HepG2 (cell line): ENCODE measurements around the gene CEP104. TPM values are rescaled to one million over a fixed set of nuclear protein-coding genes. Genes with fewer than 3 reads are reported as not detected.

ENCODE experiments used
- ATAC-seq: fragments of 200-7000 bp; cut with Tn5 transposase; 3 replicates; pipeline ENCODE4 v1.9.1; 2020; ENCODE audit warnings: mild to moderate bottlenecking, moderate library complexity
- BruUV-seq: library from RNA; stranded (reverse); fragments of 400-500 nt; replicated peaks from 2 replicates; lab custom pipeline; 2021; lab: Mats Ljungman, UMichigan
- CTCF ChIA-PET: fragments of 300-600 bp; formaldehyde crosslinking; extraction: SDS; loops from one replicate; lab custom pipeline; 2021; ENCODE audit warnings: low total read pairs, inconsistent platforms, low intra/inter-chr PET ratio; lab: Yijun Ruan, JAX
- POLR2A ChIA-PET: fragments of 350-600 bp; sonication (Branson Sonifier 250); formaldehyde crosslinking; loops from one replicate; lab custom pipeline; 2020; ENCODE audit warnings: antibody characterized with exemption, inconsistent platforms; lab: Yijun Ruan, JAX
- DNase-seq: peaks from one replicate; pipeline ENCODE4 v3.0.0-alpha.2; 2015; ENCODE audit warnings: low spot score
- FAIRE-seq: peaks from 3 replicates; lab custom pipeline; 2011; peaks lifted over from hg19 to GRCh38; lab: Jason Lieb, UNC
- H2AFZ ChIP-seq: one replicate; pipeline ENCODE4 v1.6.1; 2011; ENCODE audit warnings: low read length, inconsistent platforms
- H3K27ac ChIP-seq: fragments of 300-600 bp; 3 replicates; pipeline ENCODE4 v1.8.0; 2011; ENCODE audit warnings: mixed run types, mild to moderate bottlenecking, mixed read lengths, low read length, inconsistent platforms; ENCODE audit not compliant: insufficient read depth; ENCODE audit errors: extremely low read length
- H3K27me3 ChIP-seq, 2 experiments: fragments of 200-600 bp in 1 of 2; 2 replicates in 1 of 2; 3 replicates in 1 of 2; pipeline versions ENCODE4 v1.6.0 to v1.8.0; 2011; ENCODE audit warnings: low read length in 2 of 2, mild to moderate bottlenecking in 2 of 2, moderate library complexity in 2 of 2, inconsistent platforms in 1 of 2; ENCODE audit not compliant: insufficient read depth in 2 of 2, control insufficient read depth in 1 of 2
- H3K36me3 ChIP-seq, 2 experiments: fragments of 200-600 bp in 1 of 2; replicated peaks in 1 of 2; 2 replicates in 1 of 2; 3 replicates in 1 of 2; pipeline versions ENCODE4 v1.5.1 to v1.8.0; 2011; ENCODE audit warnings: low read length in 2 of 2, inconsistent platforms in 1 of 2; ENCODE audit not compliant: insufficient read depth in 2 of 2, control insufficient read depth in 1 of 2
- H3K4me1 ChIP-seq: 2 replicates; pipeline ENCODE4 v1.5.1; 2012; ENCODE audit warnings: low read length, inconsistent platforms; ENCODE audit not compliant: insufficient read depth
- H3K4me2 ChIP-seq: 2 replicates; pipeline ENCODE4 v1.6.0; 2011; ENCODE audit warnings: low read depth, low read length, inconsistent platforms
- H3K4me3 ChIP-seq, 3 experiments: fragments of 200-600 bp in 1 of 3; sonication (generic), shearing (Covaris generic) in 1 of 3; replicated peaks in 1 of 3; 2 replicates each; pipeline ENCODE4 v1.5.1; 2011 to 2016; ENCODE audit warnings: low read length in 3 of 3, inconsistent platforms in 2 of 3, low read depth in 2 of 3, mild to moderate bottlenecking in 2 of 3, control low read depth in 1 of 3, mixed read lengths in 1 of 3; ENCODE audit not compliant: insufficient read depth in 1 of 3
- H3K79me2 ChIP-seq: one replicate; pipeline ENCODE4 v1.6.1; 2011; ENCODE audit warnings: low read length, inconsistent platforms; ENCODE audit not compliant: insufficient read depth
- H3K9ac ChIP-seq: 2 replicates; pipeline ENCODE4 v1.6.0; 2011; ENCODE audit warnings: mild to moderate bottlenecking, low read depth, low read length, inconsistent platforms; ENCODE audit not compliant: insufficient read depth
- H3K9me3 ChIP-seq: 2 replicates; pipeline ENCODE4 v1.5.1; 2012; ENCODE audit warnings: mild to moderate bottlenecking, low read length
- H4K20me1 ChIP-seq: 2 replicates; pipeline ENCODE4 v1.6.0; 2011; ENCODE audit warnings: inconsistent platforms, mild to moderate bottlenecking, low read length, moderate library complexity; ENCODE audit not compliant: insufficient read depth
- BRCA1 ChIP-seq: sonication (generic); formaldehyde crosslinking; IDR thresholded peaks from 2 replicates; pipeline ENCODE4 v1.4.0; 2020; ENCODE audit warnings: missing genetic modification reagents
- ETV6 ChIP-seq: sonication (generic); formaldehyde crosslinking; conservative IDR thresholded peaks from 2 replicates; pipeline ENCODE4 v1.4.0; 2020; ENCODE audit warnings: missing genetic modification reagents
- FOXA1 ChIP-seq, 2 experiments: fragments of 450-650 bp in 1 of 2; sonication (generic) in 1 of 2; formaldehyde crosslinking in 1 of 2; IDR thresholded peaks; 2 replicates each; pipeline versions ENCODE4 v1.4.0 to v1.6.1; 2016 to 2020; ENCODE audit warnings: missing genetic modification reagents in 1 of 2
- HOXD1 ChIP-seq: sonication (generic); formaldehyde crosslinking; IDR thresholded peaks from 2 replicates; pipeline ENCODE4 v1.5.0; 2020; ENCODE audit warnings: missing genetic modification reagents
- NR2F1 ChIP-seq, 2 experiments: fragments of 450-650 bp in 1 of 2; formaldehyde crosslinking in 1 of 2; IDR thresholded peaks; 2 replicates each; pipeline versions ENCODE4 v1.5.0 to v1.6.1; 2016 to 2020; ENCODE audit warnings: mild to moderate bottlenecking in 1 of 2, missing compliant biosample characterization in 1 of 2, missing genetic modification reagents in 1 of 2, moderate library complexity in 1 of 2
- RFX5 ChIP-seq: IDR thresholded peaks from 2 replicates; pipeline ENCODE4 v1.6.1; 2011; ENCODE audit warnings: low read depth, low read length, improper control_type of control experiment
- SATB2 ChIP-seq: sonication (generic); formaldehyde crosslinking; IDR thresholded peaks from 2 replicates; pipeline ENCODE4 v1.5.0; 2020; ENCODE audit warnings: missing genetic modification reagents
- SIN3B ChIP-seq: fragments of 150-350 bp; IDR thresholded peaks from 2 replicates; pipeline ENCODE4 v1.6.1; 2014; ENCODE audit warnings: low read length
- ZNF264 ChIP-seq: sonication (generic); formaldehyde crosslinking; IDR thresholded peaks from 2 replicates; pipeline ENCODE4 v1.4.0; 2020; ENCODE audit warnings: missing genetic modification reagents
- ZNF331 ChIP-seq: sonication (generic); formaldehyde crosslinking; IDR thresholded peaks from 2 replicates; pipeline ENCODE4 v1.4.0; 2020; ENCODE audit warnings: missing genetic modification reagents
- ZNF790 ChIP-seq: sonication (generic); formaldehyde crosslinking; IDR thresholded peaks from 2 replicates; pipeline ENCODE4 v1.8.0; 2022; ENCODE audit warnings: missing genetic modification reagents, mild to moderate bottlenecking, borderline replicate concordance
- WGBS: methylation state at CpG from one replicate; pipeline ENCODE4 v1.1.6; 2017; ENCODE audit warnings: low lambda C conversion rate; 5-methylcytosine and 5-hydroxymethylcytosine counted together
- in situ Hi-C: cut with HindIII; loops from 2 replicates; pipeline ENCODE4 v1.10.0; 2017; ENCODE audit warnings: low pct_unique_long_range_greater_than_20kb; ENCODE audit not compliant: extremely low pct_ligation_motif_present
- intact Hi-C: fragments of 100-400 bp; cut with micrococcal nuclease; formaldehyde crosslinking; loops from one replicate; pipeline ENCODE4 v1.10.0; 2022; ENCODE audit not compliant: unreplicated experiment
- polyA plus RNA-seq, 8 experiments: library from polyadenylated mRNA; depleted of rRNA in 3 of 8; stranded (reverse) in 7 of 8; unstranded in 1 of 8; fragments of >200 nt; fragmentation: Illumina TruSeq in 4 of 8; extraction: Trizol in 4 of 8; gene quantifications; 2 replicates each; pipeline versions ENCODE4 v1.2.1 to v1.2.3, GENCODE V29; 2011 to 2016; ENCODE audit warnings: low read depth in 4 of 8, missing spikeins in 1 of 8, mixed read lengths in 1 of 8; ENCODE audit not compliant: insufficient read depth in 1 of 8
- total RNA-seq, 5 experiments: library from RNA; depleted of rRNA; stranded (reverse); fragments of >200 nt; fragmentation: Illumina TruSeq; extraction: Trizol; gene quantifications; 2 replicates each; pipeline ENCODE4 v1.2.3, GENCODE V29; 2016; ENCODE audit warnings: low read depth in 1 of 5
- TF ChIP-seq, protein P1 (sequence below): sonication (generic); formaldehyde crosslinking; IDR thresholded peaks from 2 replicates; pipeline ENCODE4 v1.8.0; 2022; ENCODE audit warnings: mild to moderate bottlenecking, missing genetic modification reagents, moderate library complexity
- TF ChIP-seq, protein P2 (sequence below): sonication (generic); formaldehyde crosslinking; IDR thresholded peaks from 2 replicates; pipeline ENCODE4 v1.4.0; 2020; ENCODE audit warnings: missing genetic modification reagents, low read depth, mild to moderate bottlenecking, borderline replicate concordance
- TF ChIP-seq, protein P3 (sequence below): IDR thresholded peaks from 2 replicates; pipeline ENCODE4 v1.4.0; 2020; ENCODE audit warnings: mild to moderate bottlenecking, missing genetic modification reagents

The CEP104 gene
- total and polyA plus RNA-seq, 2 of the 13 experiments (the other 11 are each of a cell fraction or from before 2014, with no cell fraction given), result 20.4 to 30.1 TPM

DNA sequence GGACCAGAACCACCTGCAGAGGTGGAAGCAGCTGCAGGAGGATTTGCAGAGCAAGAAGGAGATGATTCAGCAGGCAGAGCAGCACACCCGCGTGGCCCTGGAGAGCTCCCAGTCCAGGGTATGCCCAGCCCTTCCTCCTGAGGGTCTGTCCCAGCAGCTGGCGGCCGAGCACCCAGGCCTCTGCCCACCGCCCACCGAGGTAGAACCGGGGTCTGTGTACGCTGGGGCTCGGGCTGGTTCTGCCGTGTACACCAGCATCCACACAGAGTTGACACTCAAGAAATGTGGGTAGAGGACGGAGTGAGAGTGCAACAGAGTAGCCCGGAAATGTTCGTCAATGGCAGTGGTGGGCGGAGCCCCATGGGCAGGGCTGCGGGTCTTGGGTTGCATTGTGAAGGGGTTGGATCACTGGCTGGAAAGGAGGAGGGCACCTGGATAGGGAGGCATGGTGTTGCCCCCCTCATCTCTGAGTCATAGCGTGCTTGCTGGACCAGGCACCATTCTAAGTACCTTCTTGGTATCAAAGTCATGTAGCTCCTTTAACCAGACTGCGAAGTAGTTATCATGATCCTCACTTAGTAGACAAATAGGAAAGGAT is 89.6 kb downstream of the CEP104 start:
- no peaks in the 10 kb centered on the region for H4K20me1 ChIP-seq
- 83% methylated on average over 16 of the region's 17 CpGs for WGBS
- H3K4me3 ChIP-seq, result no peak overlapping the region
- H3K79me2 ChIP-seq, result no peaks in the 10 kb centered on the region
- no peak overlapping the region for H3K27ac ChIP-seq
- H3K36me3 ChIP-seq, result no peaks in the 10 kb centered on the region
- ChIA-PET POLR2A (interaction anchor here (0.9 kb wide), 1 partner anchor 22 kb away, joined by 3 read pairs; no protein-coding TSS in a partner anchor), CTCF (no interaction called here)
- H3K9me3 ChIP-seq, result no peaks in the 10 kb centered on the region
- no peak overlapping the region for H2AFZ ChIP-seq
- FAIRE-seq, result no peak
- H3K4me1 ChIP-seq, result peaks cover 38% of the 10 kb centered on the region
- TF ChIP-seq ETV6 (CRISPR knock-in tag), result no peak
- no peak for TF ChIP-seq HOXD1 (CRISPR knock-in tag)
- no peak for TF ChIP-seq RFX5
- no peak for TF ChIP-seq BRCA1 (CRISPR knock-in tag)
- TF ChIP-seq, protein P1, sequence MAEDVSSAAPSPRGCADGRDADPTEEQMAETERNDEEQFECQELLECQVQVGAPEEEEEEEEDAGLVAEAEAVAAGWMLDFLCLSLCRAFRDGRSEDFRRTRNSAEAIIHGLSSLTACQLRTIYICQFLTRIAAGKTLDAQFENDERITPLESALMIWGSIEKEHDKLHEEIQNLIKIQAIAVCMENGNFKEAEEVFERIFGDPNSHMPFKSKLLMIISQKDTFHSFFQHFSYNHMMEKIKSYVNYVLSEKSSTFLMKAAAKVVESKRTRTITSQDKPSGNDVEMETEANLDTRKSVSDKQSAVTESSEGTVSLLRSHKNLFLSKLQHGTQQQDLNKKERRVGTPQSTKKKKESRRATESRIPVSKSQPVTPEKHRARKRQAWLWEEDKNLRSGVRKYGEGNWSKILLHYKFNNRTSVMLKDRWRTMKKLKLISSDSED (CRISPR knock-in tag), result no peak
- no peak for TF ChIP-seq ZNF264 (CRISPR knock-in tag)
- TF ChIP-seq, protein P2, sequence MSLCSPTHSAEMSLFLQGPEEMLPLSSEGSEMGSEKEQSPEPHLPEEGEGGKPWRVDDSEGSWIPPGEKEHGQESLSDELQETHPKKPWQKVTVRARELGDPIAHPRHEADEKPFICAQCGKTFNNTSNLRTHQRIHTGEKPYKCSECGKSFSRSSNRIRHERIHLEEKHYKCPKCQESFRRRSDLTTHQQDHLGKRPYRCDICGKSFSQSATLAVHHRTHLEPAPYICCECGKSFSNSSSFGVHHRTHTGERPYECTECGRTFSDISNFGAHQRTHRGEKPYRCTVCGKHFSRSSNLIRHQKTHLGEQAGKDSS (CRISPR knock-in tag), result no peak
- TF ChIP-seq, protein P3, sequence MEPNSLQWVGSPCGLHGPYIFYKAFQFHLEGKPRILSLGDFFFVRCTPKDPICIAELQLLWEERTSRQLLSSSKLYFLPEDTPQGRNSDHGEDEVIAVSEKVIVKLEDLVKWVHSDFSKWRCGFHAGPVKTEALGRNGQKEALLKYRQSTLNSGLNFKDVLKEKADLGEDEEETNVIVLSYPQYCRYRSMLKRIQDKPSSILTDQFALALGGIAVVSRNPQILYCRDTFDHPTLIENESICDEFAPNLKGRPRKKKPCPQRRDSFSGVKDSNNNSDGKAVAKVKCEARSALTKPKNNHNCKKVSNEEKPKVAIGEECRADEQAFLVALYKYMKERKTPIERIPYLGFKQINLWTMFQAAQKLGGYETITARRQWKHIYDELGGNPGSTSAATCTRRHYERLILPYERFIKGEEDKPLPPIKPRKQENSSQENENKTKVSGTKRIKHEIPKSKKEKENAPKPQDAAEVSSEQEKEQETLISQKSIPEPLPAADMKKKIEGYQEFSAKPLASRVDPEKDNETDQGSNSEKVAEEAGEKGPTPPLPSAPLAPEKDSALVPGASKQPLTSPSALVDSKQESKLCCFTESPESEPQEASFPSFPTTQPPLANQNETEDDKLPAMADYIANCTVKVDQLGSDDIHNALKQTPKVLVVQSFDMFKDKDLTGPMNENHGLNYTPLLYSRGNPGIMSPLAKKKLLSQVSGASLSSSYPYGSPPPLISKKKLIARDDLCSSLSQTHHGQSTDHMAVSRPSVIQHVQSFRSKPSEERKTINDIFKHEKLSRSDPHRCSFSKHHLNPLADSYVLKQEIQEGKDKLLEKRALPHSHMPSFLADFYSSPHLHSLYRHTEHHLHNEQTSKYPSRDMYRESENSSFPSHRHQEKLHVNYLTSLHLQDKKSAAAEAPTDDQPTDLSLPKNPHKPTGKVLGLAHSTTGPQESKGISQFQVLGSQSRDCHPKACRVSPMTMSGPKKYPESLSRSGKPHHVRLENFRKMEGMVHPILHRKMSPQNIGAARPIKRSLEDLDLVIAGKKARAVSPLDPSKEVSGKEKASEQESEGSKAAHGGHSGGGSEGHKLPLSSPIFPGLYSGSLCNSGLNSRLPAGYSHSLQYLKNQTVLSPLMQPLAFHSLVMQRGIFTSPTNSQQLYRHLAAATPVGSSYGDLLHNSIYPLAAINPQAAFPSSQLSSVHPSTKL (CRISPR knock-in tag), result no peak
- TF ChIP-seq SIN3B, result no peak
- TF ChIP-seq ZNF790, result no peak
- TF ChIP-seq FOXA1 (IDR thresholded peaks at IDR 0.05), result no peak
- no peak for TF ChIP-seq FOXA1 (CRISPR knock-in tag; IDR thresholded peaks at IDR 0.05)
- no peak for TF ChIP-seq ZNF331 (CRISPR knock-in tag)
- TF ChIP-seq NR2F1 (CRISPR knock-in tag; IDR thresholded peaks at IDR 0.05), result no peak
- TF ChIP-seq SATB2 (CRISPR knock-in tag), result no peak
- TF ChIP-seq, all 625 proteins: peak for 0
- Histone ChIP-seq H3K27me3 (peaks cover 2 to 35% of the 10 kb centered on the region in 2 experiments; a peak in 4 of 5 replicates), H3K9ac (no peak overlapping the region), H3K4me2 (no peak overlapping the region)
- in situ Hi-C loops, result no loop called here
- DNase-seq (no peak), ATAC-seq (no peak)
- BruUV-seq, result no TSS peak
- intact Hi-C loops, result no loop called here
